ENCODE measurements around the gene PLCXD3. TPM values are rescaled to one million over a fixed set of nuclear protein-coding genes. Genes with fewer than 3 reads are reported as not detected.

Gene PLCXD3
- total and polyA plus RNA-seq, 12 donors: 25.4 to 104 (median 51.6) TPM

DNA sequence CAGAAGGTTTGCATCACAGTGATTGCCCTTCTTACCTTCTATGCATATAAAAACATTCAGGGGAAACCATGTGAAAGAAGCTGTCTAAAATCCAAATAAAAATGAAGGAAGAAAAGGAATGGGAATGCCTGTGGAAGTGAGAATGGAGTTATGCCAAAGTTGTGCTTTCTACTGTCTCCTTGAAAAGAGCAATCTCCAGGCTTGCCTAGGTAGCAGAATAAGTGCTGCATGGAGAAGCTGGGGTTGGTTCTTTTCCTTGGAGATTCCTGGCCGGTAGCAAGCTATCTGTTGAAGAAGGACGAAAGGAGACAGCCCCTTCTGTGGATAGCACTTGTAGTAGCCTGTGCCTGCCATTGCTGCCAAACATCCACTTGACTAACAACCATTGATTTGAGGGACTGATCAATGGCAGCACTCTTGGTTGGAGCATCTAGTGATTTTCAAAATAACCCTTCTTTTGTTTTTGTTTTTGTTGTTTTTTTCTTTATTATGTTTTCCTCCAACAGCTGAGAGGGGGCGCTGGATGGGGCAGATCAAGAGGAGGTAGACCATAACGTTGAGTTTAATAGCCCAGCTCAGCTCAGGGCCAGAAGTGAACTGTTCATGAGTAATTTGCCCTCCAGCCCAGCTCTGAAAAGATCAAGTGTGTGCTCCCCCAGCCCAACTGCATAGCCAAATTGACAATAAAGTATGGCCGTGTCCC is 1.6 kb downstream of the PLCXD3 start:
- intact Hi-C loops (cut with DNase I): loop anchor here in 3 of 10 donors (10.0 kb wide), 2 partner anchors 54 to 314 kb away; no protein-coding TSS in a partner anchor
- no peaks in the 10 kb centered on the region for H3K9me3 ChIP-seq
- no peaks in the 10 kb centered on the region for H3K36me3 ChIP-seq
- H3K4me1 ChIP-seq: peaks cover 3 to 34% (median 15%) of the 10 kb centered on the region in 9 donors
- H3K27ac ChIP-seq: peak overlapping the region; percentile 62 to 88 (median 80)
- ATAC-seq (peak in 6 of 8 donors; percentile 22 to 56 (median 36)), DNase-seq (no peak)
- peaks cover 0 to 16% (median 0%) of the 10 kb centered on the region in 7 donors for H3K27me3 ChIP-seq
- H3K4me3 ChIP-seq: peak overlapping the region; percentile 62 to 78 (median 72)
- WGBS, 2 donors: 19 to 24% methylated on average over 5 of the region's 5 CpGs
- TF ChIP-seq CTCF (IDR thresholded peaks at IDR 0.05): no peak

GRCh38 chr5:41508186-41508585 is 2.2 kb downstream of the PLCXD3 start:
- Histone ChIP-seq H3K27ac (peak overlapping the region in 6 of 10 donors; percentile 25 to 88 (median 80)), H3K4me3 (peak overlapping the region; percentile 62 to 78 (median 72)), H3K9me3 (no peaks in the 10 kb centered on the region), H3K36me3 (no peaks in the 10 kb centered on the region), H3K27me3 (peaks cover 0 to 16% (median 0%) of the 10 kb centered on the region in 7 donors), H3K4me1 (peaks cover 3 to 34% (median 15%) of the 10 kb centered on the region in 9 donors)
- no peak for DNase-seq
- TF ChIP-seq CTCF (IDR thresholded peaks at IDR 0.05): no peak
- intact Hi-C loops (cut with DNase I): loop anchor here in 3 of 10 donors (10.0 kb wide), 2 partner anchors 53 to 313 kb away; no protein-coding TSS in a partner anchor
- ATAC-seq: no peak

GRCh38 chr5:41507501-41507900 is 2.9 kb downstream of the PLCXD3 start:
- no peak for TF ChIP-seq CTCF (IDR thresholded peaks at IDR 0.05)
- DNase-seq (no peak), ATAC-seq (no peak)
- Histone ChIP-seq H3K9me3 (no peaks in the 10 kb centered on the region), H3K27me3 (peaks cover 0 to 16% (median 0%) of the 10 kb centered on the region in 7 donors), H3K4me1 (peaks cover 3 to 34% (median 15%) of the 10 kb centered on the region in 9 donors), H3K4me3 (peak overlapping the region in 6 of 10 donors; percentile 1 to 75 (median 71)), H3K36me3 (no peaks in the 10 kb centered on the region), H3K27ac (peak overlapping the region in 1 of 10 donors; percentile 25)
- intact Hi-C loops (cut with DNase I): loop anchor here in 3 of 10 donors (10.0 kb wide), 2 partner anchors 53 to 313 kb away; no protein-coding TSS in a partner anchor
- 58 to 67% methylated on average over 3 of the region's 3 CpGs for WGBS, 2 donors

DNA sequence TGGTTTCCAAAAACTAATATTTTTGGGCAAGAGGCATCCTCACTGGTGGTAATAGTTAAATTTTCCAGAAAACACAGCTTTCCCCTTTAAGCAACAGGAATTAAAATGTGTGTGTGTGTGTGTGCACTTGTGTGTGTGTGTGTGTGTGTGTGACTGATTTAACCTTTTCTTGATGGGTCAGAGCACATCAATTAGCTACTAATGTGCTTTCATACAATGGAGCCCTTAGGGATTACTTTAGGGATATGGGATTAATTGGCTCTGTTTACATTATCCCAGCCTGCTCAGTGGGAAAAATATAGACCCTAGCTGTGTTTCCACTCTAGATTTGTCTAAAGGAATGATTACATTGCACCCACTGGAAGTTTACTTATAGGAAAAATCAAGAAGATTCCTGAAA is 6.5 kb downstream of the PLCXD3 start:
- intact Hi-C loops (cut with DNase I): loop anchor here in 3 of 10 donors (10.0 kb wide), 2 partner anchors 49 to 309 kb away; no protein-coding TSS in a partner anchor
- H3K36me3 ChIP-seq: no peaks in the 10 kb centered on the region
- no peaks in the 10 kb centered on the region for H3K9me3 ChIP-seq
- no peak overlapping the region for H3K4me3 ChIP-seq
- no peak overlapping the region for H3K27ac ChIP-seq
- peaks cover 3 to 35% (median 6%) of the 10 kb centered on the region in 9 donors for H3K4me1 ChIP-seq
- ATAC-seq: no peak
- H3K27me3 ChIP-seq: no peaks in the 10 kb centered on the region
- no peak for TF ChIP-seq CTCF (IDR thresholded peaks at IDR 0.05)
- DNase-seq: no peak
